WTC11 (cell line): ENCODE data around the gene SPATA4.

Source experiments
- NR3C1 ChIP-seq: sonication (generic); formaldehyde crosslinking; conservative IDR thresholded peaks from 2 replicates; pipeline ENCODE4 v1.8.1; 2023; ENCODE audit warnings: low read depth, mild to moderate bottlenecking, missing genetic modification reagents
- RELA ChIP-seq: sonication (generic); formaldehyde crosslinking; IDR thresholded peaks from 2 replicates; pipeline ENCODE4 v1.8.1; 2022; ENCODE audit warnings: missing genetic modification reagents, mild to moderate bottlenecking, borderline replicate concordance
- TCF7 ChIP-seq: sonication (generic); formaldehyde crosslinking; IDR thresholded peaks from 2 replicates; pipeline ENCODE4 v1.8.0; 2022; ENCODE audit warnings: mild to moderate bottlenecking, low read depth, missing genetic modification reagents, moderate library complexity
- ZNF138 ChIP-seq: sonication (generic); formaldehyde crosslinking; conservative IDR thresholded peaks from 2 replicates; pipeline ENCODE4 v1.8.1; 2022; ENCODE audit warnings: mild to moderate bottlenecking, moderate library complexity, missing genetic modification reagents
- TF ChIP-seq, protein P1 (sequence below): fragments of 200-600 bp; IDR thresholded peaks from 2 replicates; pipeline ENCODE4 v1.8.0; 2022; ENCODE audit warnings: antibody characterized with exemption
- TF ChIP-seq, protein P2 (sequence below): sonication (generic); formaldehyde crosslinking; IDR thresholded peaks from 2 replicates; pipeline ENCODE4 v1.8.1; 2022; ENCODE audit warnings: mild to moderate bottlenecking, moderate library complexity, missing genetic modification reagents
- TF ChIP-seq, protein P3 (sequence below): sonication (generic); formaldehyde crosslinking; IDR thresholded peaks from 2 replicates; pipeline ENCODE4 v1.8.1; 2022; ENCODE audit warnings: missing genetic modification reagents, borderline replicate concordance

DNA sequence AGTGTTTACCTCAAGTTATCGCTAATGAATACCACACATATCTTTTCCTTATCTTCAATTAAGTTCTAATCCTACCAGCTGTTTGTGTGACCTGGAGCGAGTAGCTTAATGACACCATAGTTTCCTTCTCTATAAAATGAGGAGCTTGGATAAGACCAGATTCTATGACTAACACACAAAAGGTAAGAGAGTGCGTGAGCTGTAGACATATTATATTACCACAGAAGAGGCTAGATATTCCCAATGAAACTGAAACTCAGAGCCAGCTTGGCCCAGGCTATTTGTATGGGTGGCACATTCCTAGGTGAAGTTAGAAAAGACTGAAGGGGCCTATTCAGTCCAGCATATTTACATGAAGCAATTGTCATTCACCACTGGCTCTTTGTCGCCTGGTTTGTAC lies 43.4 kb upstream of the SPATA4 start:
- TF ChIP-seq, protein P1, sequence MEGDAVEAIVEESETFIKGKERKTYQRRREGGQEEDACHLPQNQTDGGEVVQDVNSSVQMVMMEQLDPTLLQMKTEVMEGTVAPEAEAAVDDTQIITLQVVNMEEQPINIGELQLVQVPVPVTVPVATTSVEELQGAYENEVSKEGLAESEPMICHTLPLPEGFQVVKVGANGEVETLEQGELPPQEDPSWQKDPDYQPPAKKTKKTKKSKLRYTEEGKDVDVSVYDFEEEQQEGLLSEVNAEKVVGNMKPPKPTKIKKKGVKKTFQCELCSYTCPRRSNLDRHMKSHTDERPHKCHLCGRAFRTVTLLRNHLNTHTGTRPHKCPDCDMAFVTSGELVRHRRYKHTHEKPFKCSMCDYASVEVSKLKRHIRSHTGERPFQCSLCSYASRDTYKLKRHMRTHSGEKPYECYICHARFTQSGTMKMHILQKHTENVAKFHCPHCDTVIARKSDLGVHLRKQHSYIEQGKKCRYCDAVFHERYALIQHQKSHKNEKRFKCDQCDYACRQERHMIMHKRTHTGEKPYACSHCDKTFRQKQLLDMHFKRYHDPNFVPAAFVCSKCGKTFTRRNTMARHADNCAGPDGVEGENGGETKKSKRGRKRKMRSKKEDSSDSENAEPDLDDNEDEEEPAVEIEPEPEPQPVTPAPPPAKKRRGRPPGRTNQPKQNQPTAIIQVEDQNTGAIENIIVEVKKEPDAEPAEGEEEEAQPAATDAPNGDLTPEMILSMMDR: no peak
- TF ChIP-seq, protein P2, sequence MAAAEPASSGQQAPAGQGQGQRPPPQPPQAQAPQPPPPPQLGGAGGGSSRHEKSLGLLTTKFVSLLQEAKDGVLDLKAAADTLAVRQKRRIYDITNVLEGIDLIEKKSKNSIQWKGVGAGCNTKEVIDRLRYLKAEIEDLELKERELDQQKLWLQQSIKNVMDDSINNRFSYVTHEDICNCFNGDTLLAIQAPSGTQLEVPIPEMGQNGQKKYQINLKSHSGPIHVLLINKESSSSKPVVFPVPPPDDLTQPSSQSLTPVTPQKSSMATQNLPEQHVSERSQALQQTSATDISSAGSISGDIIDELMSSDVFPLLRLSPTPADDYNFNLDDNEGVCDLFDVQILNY (CRISPR knock-in tag): no peak
- no peak for TF ChIP-seq RELA
- TF ChIP-seq NR3C1 (CRISPR knock-in tag): no peak
- TF ChIP-seq, protein P3, sequence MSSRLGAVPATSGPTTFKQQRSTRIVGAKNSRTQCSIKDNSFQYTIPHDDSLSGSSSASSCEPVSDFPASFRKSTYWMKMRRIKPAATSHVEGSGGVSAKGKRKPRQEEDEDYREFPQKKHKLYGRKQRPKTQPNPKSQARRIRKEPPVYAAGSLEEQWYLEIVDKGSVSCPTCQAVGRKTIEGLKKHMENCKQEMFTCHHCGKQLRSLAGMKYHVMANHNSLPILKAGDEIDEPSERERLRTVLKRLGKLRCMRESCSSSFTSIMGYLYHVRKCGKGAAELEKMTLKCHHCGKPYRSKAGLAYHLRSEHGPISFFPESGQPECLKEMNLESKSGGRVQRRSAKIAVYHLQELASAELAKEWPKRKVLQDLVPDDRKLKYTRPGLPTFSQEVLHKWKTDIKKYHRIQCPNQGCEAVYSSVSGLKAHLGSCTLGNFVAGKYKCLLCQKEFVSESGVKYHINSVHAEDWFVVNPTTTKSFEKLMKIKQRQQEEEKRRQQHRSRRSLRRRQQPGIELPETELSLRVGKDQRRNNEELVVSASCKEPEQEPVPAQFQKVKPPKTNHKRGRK (CRISPR knock-in tag): no peak
- no peak for TF ChIP-seq TCF7 (CRISPR knock-in tag)
- TF ChIP-seq ZNF138 (CRISPR knock-in tag): no peak
